Head of caudate nucleus (tissue), 42 donors: ENCODE data around the gene CACNG4.
"Not testable (repeated sequence)": the region's sequence is repeated elsewhere in the genome, so short reads cannot be mapped to it uniquely, and the experiment has no call there.

Source experiments
- DNase-seq, 42 donors: peaks; one replicate each; pipeline versions ENCODE4 v3.0.0 to v3.0.0-alpha.2; 2020 to 2021; ENCODE audit warnings: mixed read lengths in 7 of 42
- intact Hi-C: fragments of 100-400 bp; cut with DNase I; formaldehyde crosslinking; loops from one replicate; pipeline ENCODE4 v1.15.0; 2022

The CACNG4 gene

DNA sequence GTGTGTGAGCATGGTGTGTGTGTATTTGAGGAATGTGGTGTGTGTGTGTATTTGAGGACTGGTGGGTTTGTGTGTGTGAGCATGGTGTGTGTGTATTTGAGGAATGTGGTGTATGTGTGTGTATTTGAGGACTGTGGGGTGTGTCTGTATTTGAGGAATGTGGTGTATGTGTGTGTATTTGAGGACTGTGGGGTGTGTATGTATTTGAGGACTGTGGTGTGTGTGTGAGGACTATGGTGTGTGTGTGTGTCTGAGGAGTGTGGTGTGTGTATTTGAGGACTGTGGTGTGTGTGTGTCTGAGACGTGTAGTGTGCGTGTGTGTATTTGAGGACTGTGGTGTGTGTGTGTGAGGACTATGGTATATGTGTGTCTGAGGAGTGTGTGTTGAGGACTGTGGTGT, 61.8 kb downstream of the CACNG4 start:
- intact Hi-C loops, result no loop called here
- DNase-seq, result no peak

DNA sequence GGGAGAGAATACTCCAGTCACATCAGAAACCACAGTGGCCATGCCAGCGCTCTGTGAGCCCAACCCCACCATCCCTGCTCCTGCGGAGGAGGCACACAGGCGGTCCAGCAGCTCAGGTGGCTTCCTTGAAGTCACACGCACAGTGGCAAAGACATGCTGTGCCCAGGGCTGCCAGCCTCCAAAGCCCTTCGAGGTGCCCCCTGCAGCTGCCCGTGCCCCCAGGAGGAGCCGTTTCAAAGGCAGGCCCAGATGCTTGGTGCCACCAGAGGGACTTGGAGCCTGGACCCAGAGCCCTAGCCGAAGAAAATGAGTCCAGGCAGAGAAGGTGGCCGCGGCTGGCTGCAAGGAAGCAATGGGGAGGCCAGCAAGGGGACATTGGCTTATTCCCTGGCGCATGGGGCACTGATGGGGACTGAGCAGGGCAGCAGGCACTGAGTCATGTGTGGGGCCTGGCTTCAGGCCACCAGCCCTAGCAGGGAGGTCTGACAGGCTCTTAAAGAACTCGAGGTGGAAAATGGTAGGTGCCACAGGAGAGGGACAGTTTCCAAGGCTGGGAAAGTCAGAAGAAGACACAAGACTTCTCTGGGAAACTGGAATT, 62.6 kb downstream of the CACNG4 start:
- intact Hi-C loops, result no loop called here
- no peak for DNase-seq

DNA sequence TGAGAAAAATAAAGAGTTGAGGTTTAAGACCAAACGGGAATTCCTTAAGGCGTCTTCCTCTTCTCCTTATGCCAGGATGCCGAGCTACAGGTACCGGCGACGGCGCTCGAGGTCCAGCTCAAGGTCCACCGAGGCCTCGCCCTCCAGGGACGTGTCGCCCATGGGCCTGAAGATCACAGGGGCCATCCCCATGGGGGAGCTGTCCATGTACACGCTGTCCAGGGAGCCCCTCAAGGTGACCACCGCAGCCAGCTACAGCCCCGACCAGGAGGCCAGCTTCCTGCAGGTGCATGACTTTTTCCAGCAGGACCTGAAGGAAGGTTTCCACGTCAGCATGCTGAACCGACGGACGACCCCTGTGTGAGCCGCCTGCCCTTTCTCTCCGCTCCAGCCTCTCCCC, 66.1 kb downstream of the CACNG4 start:
- intact Hi-C loops, result no loop called here
- DNase-seq, result no peak

DNA sequence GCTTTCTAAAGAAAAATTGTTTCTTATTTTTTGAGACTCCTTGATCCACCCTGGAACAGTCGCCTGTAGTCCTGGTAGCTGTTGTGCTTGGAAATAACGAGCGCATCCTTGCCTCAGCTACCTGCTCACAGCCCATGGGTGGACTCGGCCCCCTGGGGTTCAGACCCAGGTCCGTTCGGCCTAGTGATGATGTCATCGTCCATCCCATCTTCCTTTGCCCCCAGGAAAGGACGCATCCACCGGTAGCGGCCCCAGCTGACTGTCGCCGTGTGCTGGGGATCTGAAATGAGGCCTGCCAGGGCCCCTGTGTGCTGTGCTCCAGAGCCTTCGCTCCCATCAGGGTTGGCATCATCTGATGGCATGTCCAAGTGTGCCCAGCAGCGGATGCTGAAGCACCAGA, 67.9 kb downstream of the CACNG4 start:
- intact Hi-C loops, result no loop called here
- DNase-seq, result no peak

GRCh38 chr17:67032985-67033384, 68.5 kb downstream of the CACNG4 start:
- DNase-seq, result no peak

GRCh38 chr17:67033613-67034012, 69.1 kb downstream of the CACNG4 start:
- intact Hi-C loops, result no loop called here
- no peak for DNase-seq

More at GRCh38 chr17:67032985-67033384, 68.5 kb downstream of the CACNG4 start:
- intact Hi-C loops, result no loop called here

GRCh38 chr17:67035131-67036083, 70.9 kb downstream of the CACNG4 start:
- no peak for DNase-seq
- intact Hi-C loops, result no loop called here

DNA sequence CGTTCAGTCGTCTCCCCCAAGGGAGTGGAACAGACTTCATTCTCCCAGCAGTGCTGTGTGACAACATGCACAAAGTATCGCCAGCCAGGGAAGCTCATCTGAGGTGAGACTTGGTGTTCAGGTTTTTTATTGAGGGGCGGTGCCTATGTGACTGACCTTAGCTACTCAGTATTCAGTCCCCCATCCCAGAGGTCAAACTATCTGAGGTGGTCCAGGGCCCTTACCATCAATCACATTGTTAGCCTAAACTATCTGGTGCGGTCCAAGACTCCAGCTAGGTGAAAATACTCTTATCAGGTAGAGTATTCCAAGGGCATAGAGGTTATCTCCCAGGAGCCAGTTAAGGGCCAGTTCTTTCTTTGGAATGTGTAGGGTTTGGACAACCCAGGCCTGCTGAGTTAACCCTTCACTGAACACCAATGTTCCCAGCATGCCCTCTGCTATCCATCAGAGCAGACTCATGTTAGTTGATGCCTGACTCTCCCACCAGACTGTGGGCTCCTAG, 74.4 kb downstream of the CACNG4 start:
- intact Hi-C loops, result no loop called here
- DNase-seq, result no peak

DNA sequence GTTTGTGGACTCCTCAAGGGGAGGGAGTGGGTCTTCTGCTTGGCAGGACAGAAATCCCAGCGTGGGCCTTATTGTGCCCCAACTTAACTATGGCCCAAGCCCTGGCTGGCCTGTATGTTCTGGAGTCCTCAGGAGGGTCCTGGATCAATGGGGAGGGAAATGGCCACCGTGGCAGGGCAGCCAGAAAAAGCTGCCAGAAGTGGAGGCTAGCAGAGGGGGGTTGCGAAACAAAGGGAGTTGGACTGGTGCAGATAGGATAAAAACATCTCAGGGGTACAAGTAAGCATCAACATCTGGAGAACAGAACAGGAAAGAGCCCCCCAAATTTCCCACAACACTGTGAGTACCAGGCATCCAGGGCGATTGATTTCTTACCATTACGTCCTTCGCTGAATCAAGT, 76.1 kb downstream of the CACNG4 start:
- DNase-seq, result no peak
- intact Hi-C loops, result no loop called here

DNA sequence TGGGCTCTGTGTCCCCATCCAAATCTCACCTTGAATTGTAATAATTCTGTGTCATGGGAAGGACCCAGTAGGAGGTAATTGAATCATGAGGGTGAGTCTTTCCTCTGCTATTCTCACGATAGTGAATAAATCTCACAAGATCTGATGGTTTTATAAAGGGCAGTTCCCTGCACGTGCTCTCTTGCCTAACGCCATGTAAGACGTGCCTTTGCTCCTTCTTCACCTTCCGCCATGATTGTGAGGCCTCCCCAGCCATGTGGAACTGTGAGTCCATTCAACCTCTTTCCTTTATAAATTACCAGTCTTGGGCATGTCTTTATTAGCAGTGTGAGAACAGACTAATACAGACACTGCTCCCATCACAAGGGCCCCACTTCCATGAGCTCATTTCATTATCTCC, 76.6 kb downstream of the CACNG4 start:
- DNase-seq, intact Hi-C loops: not testable (repeated sequence)

DNA sequence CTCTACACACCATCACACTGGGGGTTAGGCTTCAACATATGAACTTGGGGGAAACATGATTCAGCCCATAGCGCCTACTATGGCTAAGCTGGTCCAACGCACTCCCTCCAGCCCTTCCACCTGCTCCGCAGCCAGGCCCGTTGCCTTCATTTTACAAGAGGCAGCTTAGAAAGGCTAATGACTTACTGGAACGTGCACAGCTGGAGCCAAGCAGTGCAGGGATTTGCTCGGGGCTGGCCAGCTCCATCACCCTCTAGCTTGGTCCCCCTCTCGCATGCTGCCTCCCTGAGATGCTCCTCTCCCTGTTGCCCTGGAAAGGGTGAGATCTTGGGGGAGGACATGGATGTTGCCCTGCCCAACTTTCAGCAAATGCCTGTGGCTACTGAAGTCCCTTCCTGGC, 77.0 kb downstream of the CACNG4 start:
- intact Hi-C loops, result no loop called here
- no peak for DNase-seq

DNA sequence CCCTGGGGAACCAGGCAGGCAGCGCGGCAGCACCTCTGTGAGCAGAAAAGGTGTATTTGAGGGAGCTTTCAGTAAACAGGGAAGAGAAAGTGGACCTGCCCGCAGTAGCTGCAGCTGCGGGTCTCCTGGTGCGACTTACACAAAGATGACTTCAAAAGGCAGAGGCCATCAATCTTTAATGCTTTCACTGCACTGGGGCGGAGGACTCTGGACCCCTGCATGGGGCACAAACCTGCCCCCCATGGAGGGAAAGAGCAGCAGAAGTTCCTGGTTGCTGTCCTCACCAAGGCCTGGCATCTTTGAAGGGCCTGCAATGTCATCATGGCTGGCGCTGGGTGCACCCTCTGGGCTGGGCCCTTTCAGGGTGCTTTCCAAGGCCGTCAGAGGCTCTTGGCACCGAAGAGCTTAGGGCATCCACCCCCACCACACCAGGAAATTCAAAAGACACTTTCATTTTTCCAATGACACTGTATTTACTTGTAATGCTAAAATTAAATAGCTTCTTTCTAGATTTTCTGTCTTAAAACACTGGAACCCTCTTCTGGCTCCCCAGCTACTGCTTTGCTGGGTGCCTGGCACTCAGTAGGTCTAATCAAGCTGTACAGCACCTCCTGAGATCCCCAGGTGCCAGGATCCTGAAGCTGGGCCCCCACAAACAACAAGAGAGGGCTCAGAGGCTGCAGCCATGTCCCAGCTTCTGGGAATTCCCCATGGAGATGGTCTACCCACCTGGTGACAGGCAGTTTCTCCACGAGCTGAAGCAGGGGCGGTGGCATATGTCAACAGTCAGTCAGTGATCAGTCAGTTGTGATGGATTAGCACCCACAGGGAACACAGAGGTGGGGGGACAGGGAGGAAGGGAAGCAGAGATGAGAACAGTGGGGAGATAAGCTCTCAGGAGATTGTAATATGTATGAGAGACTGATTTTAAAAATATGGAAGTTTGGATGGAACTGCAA, 77.7 kb downstream of the CACNG4 start:
- intact Hi-C loops, result no loop called here
- peak in 31 of 42 donors; percentile 19 to 87 (median 52) for DNase-seq

DNA sequence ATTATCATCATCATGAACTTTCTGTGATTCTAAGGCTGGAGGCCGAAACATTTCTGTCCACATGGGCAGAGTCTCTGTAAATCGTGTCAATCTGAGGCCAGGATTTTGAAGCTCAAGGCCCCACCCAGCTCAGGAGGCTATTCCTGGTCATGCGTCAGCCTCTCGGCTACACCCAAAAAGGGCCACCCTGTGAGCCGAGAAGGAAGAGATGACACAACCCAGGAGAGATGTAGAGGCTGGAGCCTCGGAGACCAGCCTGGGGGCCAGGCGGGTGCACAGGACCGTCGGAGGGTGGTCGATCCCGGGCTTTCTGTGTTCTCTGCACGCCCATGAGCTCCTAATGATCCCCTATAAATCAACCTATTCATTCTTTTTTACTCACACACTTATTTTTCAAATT, 78.8 kb downstream of the CACNG4 start:
- intact Hi-C loops, result no loop called here
- no peak for DNase-seq

DNA sequence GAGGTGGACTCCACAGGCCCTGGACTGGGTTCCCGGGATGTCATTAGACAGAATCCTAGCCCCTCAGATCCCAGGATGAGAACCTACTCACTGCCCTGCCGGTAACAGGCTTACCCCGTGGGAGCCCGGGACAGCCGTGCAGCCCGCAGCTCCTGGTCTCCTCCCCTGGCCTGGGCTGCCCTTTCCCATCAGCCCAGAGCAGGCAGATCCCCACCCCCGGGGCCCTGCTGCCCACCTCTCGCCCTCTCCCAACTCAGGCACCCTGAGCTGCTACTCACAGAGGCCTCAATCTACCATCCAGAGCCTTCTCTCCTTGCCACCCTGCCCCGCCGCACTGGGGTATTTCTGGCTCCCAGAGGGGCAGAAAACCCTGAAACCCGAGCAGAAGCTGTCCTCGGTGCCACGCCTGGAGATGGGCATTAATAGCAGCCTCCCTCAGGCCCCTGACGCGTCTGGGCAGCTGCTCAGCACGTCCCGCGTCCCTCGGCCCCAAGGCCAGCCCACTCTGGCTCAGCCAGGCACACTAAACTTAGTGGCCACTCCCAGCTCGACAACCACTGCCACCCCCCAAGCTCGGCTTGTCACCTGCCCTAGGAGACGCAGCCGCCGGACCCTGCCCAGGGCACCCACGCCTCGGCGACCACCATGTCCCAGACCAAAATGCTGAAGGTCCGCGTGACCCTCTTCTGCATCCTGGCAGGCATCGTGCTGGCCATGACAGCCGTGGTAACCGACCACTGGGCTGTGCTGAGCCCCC, 79.7 kb downstream of the CACNG4 start, which contains the start of gene CACNG1:
Gene CACNG1 (plus strand): TSS at position 539 of the 757 bp plus-strand sequence. CDS start 107 bp downstream, at position 646.
- no peak for DNase-seq
- intact Hi-C loops, result no loop called here

DNA sequence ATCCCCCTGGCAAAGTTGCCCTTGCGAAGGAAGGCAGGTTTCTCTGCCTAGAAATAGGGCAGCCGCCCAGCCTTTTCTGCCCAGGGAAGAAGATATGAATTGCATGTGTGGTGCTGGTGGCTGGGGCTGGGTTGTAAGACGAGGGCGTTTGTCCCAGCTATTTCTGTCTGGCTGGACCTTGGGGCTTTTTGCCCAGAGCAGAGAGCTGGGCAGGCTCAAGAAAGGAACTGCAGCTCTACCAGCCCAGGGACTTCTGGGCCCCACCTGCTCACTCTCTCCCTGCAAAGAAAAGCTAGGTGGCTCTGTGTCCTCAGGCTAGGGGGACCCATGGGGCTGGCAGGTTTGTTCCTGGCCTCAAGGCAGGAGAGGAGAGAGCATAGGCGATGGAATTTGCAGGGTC, 80.4 kb downstream of the CACNG4 start:
- intact Hi-C loops, result no loop called here
- DNase-seq, result no peak

- DNase-seq, result no peak
These were observed 81.9 kb downstream of the CACNG4 start for GRCh38 chr17:67046398-67046797.

DNA sequence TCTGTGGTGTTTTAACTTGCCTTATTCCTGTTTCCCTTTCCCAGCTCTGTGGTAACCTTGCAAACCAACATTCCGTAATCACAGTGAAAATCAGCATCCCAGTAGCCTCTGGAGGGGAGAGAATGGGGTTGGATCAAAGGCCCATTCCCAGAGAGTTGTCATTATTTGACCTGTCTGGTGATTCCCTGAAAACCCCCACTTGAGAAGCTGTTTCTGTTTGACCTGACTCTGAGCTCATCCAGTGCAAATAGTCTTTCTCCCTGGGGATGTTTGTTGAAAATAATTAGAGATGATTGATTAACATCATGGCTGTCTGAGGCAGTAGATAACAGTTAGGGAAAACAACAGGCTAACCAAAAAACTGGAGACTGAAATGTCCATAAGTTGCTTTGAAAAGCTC, 82.9 kb downstream of the CACNG4 start:
- intact Hi-C loops, result no loop called here
- DNase-seq, result no peak

More at GRCh38 chr17:67046398-67046797, 81.9 kb downstream of the CACNG4 start:
- intact Hi-C loops, result no loop called here

GRCh38 chr17:67049025-67049739, 84.7 kb downstream of the CACNG4 start:
- intact Hi-C loops, result no loop called here

More at GRCh38 chr17:67049025-67049739, 84.7 kb downstream of the CACNG4 start:
- no peak for DNase-seq
